SH-SY5Y (cell line): ENCODE measurements around the gene NECAB2.

ENCODE experiments used
- GATA2 ChIP-seq: IDR thresholded peaks from 2 replicates; pipeline ENCODE4 v1.6.1; 2011; ENCODE audit warnings: mild to moderate bottlenecking, low read depth, low read length
- GATA3 ChIP-seq: IDR thresholded peaks from 2 replicates; pipeline ENCODE4 v1.6.1; 2011; ENCODE audit warnings: low read depth, mild to moderate bottlenecking, low read length, moderate library complexity

DNA sequence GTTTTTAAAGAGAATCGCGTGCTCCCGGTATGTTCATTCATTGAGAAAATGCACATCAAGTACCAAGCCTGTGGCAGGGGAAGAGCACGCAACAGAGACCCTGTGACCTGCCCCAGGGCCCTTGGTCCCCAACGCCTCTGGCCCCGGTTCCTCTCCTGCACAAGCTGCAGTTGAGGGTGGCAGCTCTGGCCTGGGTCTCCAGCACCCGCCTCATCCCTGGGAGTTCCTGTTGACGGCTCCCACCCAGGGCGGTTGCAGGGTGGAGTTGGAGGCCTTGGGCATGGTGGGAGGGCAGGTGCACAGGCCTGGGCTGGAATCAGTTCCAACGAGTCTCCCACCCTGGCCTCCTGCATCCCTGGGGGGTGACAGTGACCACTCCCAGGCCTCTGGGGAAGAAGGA lies 5.0 kb downstream of the NECAB2 start:
- no peak for TF ChIP-seq GATA3
- no peak for TF ChIP-seq GATA2
